Endothelial cell of umbilical vein (primary cell): Measurements from ENCODE around the gene DMXL1. TPM values are rescaled to one million over a fixed set of nuclear protein-coding genes. Genes with fewer than 3 reads are reported as not detected.

Experiments
- BruUV-seq: library from RNA; stranded (reverse); fragments of 400-500 nt; replicated peaks from 2 replicates; lab custom pipeline; 2021; lab: Mats Ljungman, UMichigan
- CTCF ChIA-PET: fragments of 300-600, 350-600 bp; sonication (Branson Sonifier 250); formaldehyde crosslinking; loops from one replicate; lab custom pipeline; 2021; ENCODE audit warnings: antibody characterized with exemption, inconsistent platforms; lab: Charles Lee
- POLR2A ChIA-PET: fragments of 300-600, 350-600 bp; sonication (Branson Sonifier 250); formaldehyde crosslinking; loops from one replicate; lab custom pipeline; 2021; ENCODE audit warnings: antibody characterized with exemption, inconsistent platforms; lab: Charles Lee
- DNase-seq: peaks from one replicate; pipeline ENCODE4 v3.0.0-alpha.2; 2011; ENCODE audit warnings: low read depth, low spot score
- FAIRE-seq: peaks from 2 replicates; lab custom pipeline; 2011; peaks lifted over from hg19 to GRCh38; lab: Jason Lieb, UNC
- H2AFZ ChIP-seq: 2 replicates; pipeline ENCODE4 v1.6.0; 2012; ENCODE audit warnings: low read depth, low read length, control low read depth, inconsistent platforms
- H3K27ac ChIP-seq: 2 replicates; pipeline ENCODE4 v1.5.1; 2011; ENCODE audit warnings: low read depth, mild to moderate bottlenecking, control low read depth, low read length, moderate library complexity; ENCODE audit not compliant: insufficient read depth
- H3K27me3 ChIP-seq, 2 experiments: 2 replicates each; pipeline versions ENCODE4 v1.6.0 to v1.6.1; 2011; ENCODE audit warnings: low read length in 2 of 2, mixed read lengths in 1 of 2; ENCODE audit not compliant: control insufficient read depth in 2 of 2, insufficient read depth in 2 of 2
- H3K36me3 ChIP-seq, 2 experiments: 2 replicates in 1 of 2; 3 replicates in 1 of 2; pipeline ENCODE4 v1.5.1; 2011; ENCODE audit warnings: low read length in 2 of 2, mild to moderate bottlenecking in 1 of 2, moderate library complexity in 1 of 2; ENCODE audit not compliant: control insufficient read depth in 2 of 2, insufficient read depth in 2 of 2; ENCODE audit errors: extremely low read depth in 1 of 2
- H3K4me1 ChIP-seq: 3 replicates; pipeline ENCODE4 v1.5.1; 2011; ENCODE audit warnings: mild to moderate bottlenecking, low read length; ENCODE audit not compliant: control insufficient read depth, insufficient read depth; ENCODE audit errors: extremely low read depth
- H3K4me2 ChIP-seq: 2 replicates; pipeline ENCODE4 v1.6.1; 2011; ENCODE audit warnings: low read length, control low read depth, mixed read lengths; ENCODE audit not compliant: insufficient read depth
- H3K4me3 ChIP-seq, 3 experiments: fragments of 200-600 bp in 1 of 3; sonication (generic), shearing (Covaris generic) in 1 of 3; replicated peaks in 1 of 3; 2 replicates each; pipeline ENCODE4 v1.5.1; 2011 to 2016; ENCODE audit warnings: control low read depth in 3 of 3, low read length in 3 of 3, mild to moderate bottlenecking in 2 of 3, inconsistent platforms in 1 of 3, low read depth in 1 of 3, moderate library complexity in 1 of 3; ENCODE audit not compliant: insufficient read depth in 1 of 3
- H3K79me2 ChIP-seq: 2 replicates; pipeline ENCODE4 v1.6.0; 2012; ENCODE audit warnings: low read length, inconsistent platforms; ENCODE audit not compliant: control insufficient read depth, insufficient read depth
- H3K9ac ChIP-seq: replicated peaks from 2 replicates; pipeline ENCODE3; 2011; ENCODE audit warnings: low read length, control low read depth; ENCODE audit not compliant: insufficient read depth; ENCODE audit errors: extremely low read depth
- H3K9me1 ChIP-seq: replicated peaks from 3 replicates; pipeline ENCODE4 v1.6.0; 2011; ENCODE audit warnings: mild to moderate bottlenecking, low read length; ENCODE audit not compliant: control insufficient read depth, insufficient read depth; ENCODE audit errors: extremely low read depth
- H3K9me3 ChIP-seq: replicated peaks from 2 replicates; pipeline ENCODE4 v1.5.1; 2012; ENCODE audit warnings: low read length, inconsistent platforms; ENCODE audit not compliant: control insufficient read depth, insufficient read depth
- H4K20me1 ChIP-seq: replicated peaks from 2 replicates; pipeline ENCODE3; 2011; ENCODE audit warnings: mild to moderate bottlenecking, low read length; ENCODE audit not compliant: control insufficient read depth, insufficient read depth; ENCODE audit errors: extremely low read depth
- CTCF ChIP-seq, 2 donors: IDR thresholded peaks; 1 replicate in 1 of 2; 2 replicates in 1 of 2; pipeline ENCODE4 v1.5.1; 2011; ENCODE audit warnings: low read length in 2 of 2, mild to moderate bottlenecking in 2 of 2, moderate library complexity in 2 of 2, control low read depth in 1 of 2, inconsistent platforms in 1 of 2, low read depth in 1 of 2; ENCODE audit not compliant: insufficient read depth in 1 of 2; ENCODE audit errors: extremely low read depth in 1 of 2
- EZH2 ChIP-seq: IDR thresholded peaks from 2 replicates; pipeline ENCODE4 v1.6.1; 2012; ENCODE audit warnings: borderline replicate concordance, low read depth, mild to moderate bottlenecking, moderate library complexity, low read length, inconsistent platforms; ENCODE audit not compliant: severe bottlenecking
- FOS ChIP-seq: IDR thresholded peaks from 2 replicates; pipeline ENCODE4 v1.6.1; 2011; ENCODE audit warnings: mild to moderate bottlenecking, low read length, moderate library complexity, borderline replicate concordance; ENCODE audit not compliant: insufficient read depth
- GATA2 ChIP-seq: IDR thresholded peaks from 2 replicates; pipeline ENCODE4 v1.7.0; 2011; ENCODE audit warnings: low read depth, mild to moderate bottlenecking, moderate library complexity, mixed read lengths, low read length; ENCODE audit not compliant: insufficient read length, insufficient read depth
- JUN ChIP-seq: IDR thresholded peaks from 2 replicates; pipeline ENCODE4 v1.6.1; 2011; ENCODE audit warnings: borderline replicate concordance, low read depth; ENCODE audit not compliant: insufficient read length, insufficient read depth
- MYC ChIP-seq: IDR thresholded peaks from one replicate; pipeline ENCODE4 v1.6.1; 2011; ENCODE audit warnings: mild to moderate bottlenecking, low read depth, low read length
- POLR2A ChIP-seq: IDR thresholded peaks from 2 replicates; pipeline ENCODE4 v1.6.1; 2012; ENCODE audit warnings: low read depth, mild to moderate bottlenecking, control low read depth, low read length
- POLR2AphosphoS5 ChIP-seq: IDR thresholded peaks from 2 replicates; pipeline ENCODE4 v1.6.1; 2012; ENCODE audit warnings: low read depth, mild to moderate bottlenecking, control low read depth, low read length, moderate library complexity; ENCODE audit not compliant: insufficient read depth
- dilution Hi-C: fragments of 300-500 bp; cut with MboI; formaldehyde crosslinking; loops from one replicate; pipeline ENCODE4 v1.15.0; 2019; ENCODE audit warnings: low sequenced_read_pairs; ENCODE audit not compliant: extremely low pct_ligation_motif_present
- intact Hi-C: fragments of 100-400 bp; cut with micrococcal nuclease; formaldehyde crosslinking; loops from one replicate; pipeline ENCODE4 v1.10.0; 2022
- polyA plus RNA-seq, 4 experiments: library from polyadenylated mRNA; depleted of rRNA in 3 of 4; stranded (reverse) in 3 of 4; unstranded in 1 of 4; fragments of >200 nt; gene quantifications; 2 replicates each; pipeline versions ENCODE4 v1.2.1 to v1.2.3, GENCODE V29; 2011 to 2012; ENCODE audit warnings: missing spikeins in 1 of 4
- total RNA-seq: library from RNA; stranded (reverse); gene quantifications from 2 replicates; pipeline ENCODE4 v1.2.3, GENCODE V29; 2021
- TF ChIP-seq, protein P1 (sequence below): IDR thresholded peaks from 2 replicates; pipeline ENCODE4 v1.6.1; 2011; ENCODE audit not compliant: insufficient read depth, insufficient read length

DMXL1 gene
- total and polyA plus RNA-seq, 2 donors (not counting 3 experiments of a cell fraction or from before 2014, with no cell fraction given), result 5.4 to 24.7 TPM

DNA sequence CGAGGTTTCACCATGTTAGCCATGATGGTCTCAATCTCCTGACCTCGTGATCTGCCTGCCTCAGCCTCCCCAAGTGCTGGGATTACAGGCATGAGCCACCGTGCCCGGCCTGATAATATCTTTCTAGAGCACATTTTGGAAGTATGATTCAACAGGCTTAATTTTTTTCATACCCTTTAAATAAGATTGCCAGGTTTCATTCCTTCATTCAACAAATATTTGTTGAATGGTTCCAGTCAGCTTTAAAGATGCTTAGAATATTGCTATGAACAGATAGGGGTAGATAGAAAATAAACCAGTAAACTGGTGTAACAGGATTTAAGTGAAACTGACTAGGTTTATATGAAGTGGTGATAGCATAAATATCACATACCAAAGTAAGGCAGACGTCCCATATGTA lies 41.3 kb downstream of the DMXL1 start:
- BruUV-seq, result no TSS peak
- TF ChIP-seq, protein P1, sequence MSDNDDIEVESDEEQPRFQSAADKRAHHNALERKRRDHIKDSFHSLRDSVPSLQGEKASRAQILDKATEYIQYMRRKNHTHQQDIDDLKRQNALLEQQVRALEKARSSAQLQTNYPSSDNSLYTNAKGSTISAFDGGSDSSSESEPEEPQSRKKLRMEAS, result no peak
- peak; percentile 4 for FAIRE-seq
- H2AFZ ChIP-seq, result no peak overlapping the region
- ChIA-PET POLR2A (no interaction called here), CTCF (no interaction called here)
- no peaks in the 10 kb centered on the region for H3K79me2 ChIP-seq
- H3K4me3 ChIP-seq, result no peak overlapping the region
- intact Hi-C loops, result no loop called here
- H3K27me3 ChIP-seq, result no peaks in the 10 kb centered on the region
- H3K4me1 ChIP-seq, result no peaks in the 10 kb centered on the region
- H4K20me1 ChIP-seq, result no peaks in the 10 kb centered on the region
- DNase-seq, result no peak
- H3K4me2 ChIP-seq, result no peak overlapping the region
- no peak overlapping the region for H3K9ac ChIP-seq
- H3K9me1 ChIP-seq, result no peaks in the 10 kb centered on the region
- H3K27ac ChIP-seq, result no peak overlapping the region
- H3K36me3 ChIP-seq, result peaks cover 0 to 5% of the 10 kb centered on the region in 2 experiments
- no peaks in the 10 kb centered on the region for H3K9me3 ChIP-seq
- dilution Hi-C loops, result no loop called here

- CTCF ChIA-PET, result no interaction called here
- Histone ChIP-seq H3K27me3 (no peaks in the 10 kb centered on the region), H3K79me2 (no peaks in the 10 kb centered on the region), H3K9ac (no peak overlapping the region), H3K4me3 (no peak overlapping the region), H4K20me1 (no peaks in the 10 kb centered on the region), H3K4me1 (no peaks in the 10 kb centered on the region), H3K9me3 (no peaks in the 10 kb centered on the region), H3K9me1 (no peaks in the 10 kb centered on the region), H3K36me3 (peaks cover 0 to 5% of the 10 kb centered on the region in 2 experiments), H3K4me2 (no peak overlapping the region), H2AFZ (no peak overlapping the region), H3K27ac (no peak overlapping the region)
- DNase-seq (no peak), FAIRE-seq (no peak)
- TF ChIP-seq CTCF (IDR thresholded peaks at IDR 0.05; ENCODE audit: extremely low read depth in 1 of 2, insufficient read depth in 1 of 2, low read depth in 1 of 2, low read length in 2 of 2) (no peak), POLR2A (no peak), POLR2AphosphoS5 (no peak), MYC (no peak), GATA2 (no peak), JUN (no peak), FOS (no peak), EZH2 (no peak)
- TF ChIP-seq, protein P1, result no peak
- dilution Hi-C loops, result no loop called here
- BruUV-seq, result no TSS peak
- POLR2A ChIA-PET, result no interaction called here
- intact Hi-C loops, result no loop called here
Observed at GRCh38 chr5:119117237-119117636, 46.4 kb downstream of the DMXL1 start.
